SU-DHL-6 (cell line): ENCODE measurements around the gene FOSL2.

ENCODE experiments used
- H2AFZ ChIP-seq: fragments of 200-600 bp; sonication (generic); 2 replicates; pipeline ENCODE4 v1.6.1; 2014; ENCODE audit warnings: low read depth, mild to moderate bottlenecking, moderate library complexity, mixed read lengths, antibody characterized with exemption, low read length; ENCODE audit not compliant: severe bottlenecking
- H3F3A ChIP-seq: fragments of 200-600 bp; shearing (Covaris generic); 2 replicates; pipeline ENCODE4 v1.6.0; 2016; ENCODE audit warnings: antibody characterized with exemption, mild to moderate bottlenecking; ENCODE audit not compliant: insufficient read depth
- H3K27ac ChIP-seq: fragments of 200-600 bp; sonication (generic); 2 replicates; pipeline ENCODE4 v1.5.1; 2016; ENCODE audit warnings: low read depth, mild to moderate bottlenecking, low read length, moderate library complexity, mixed read lengths
- H3K27me3 ChIP-seq: fragments of 200-600 bp; sonication (generic), shearing (Covaris generic); 2 replicates; pipeline ENCODE4 v1.6.0; 2014; ENCODE audit warnings: mild to moderate bottlenecking, low read length
- H3K36me3 ChIP-seq: fragments of 200-600 bp; sonication (generic); 2 replicates; pipeline ENCODE4 v1.6.1; 2014; ENCODE audit warnings: mild to moderate bottlenecking, low read length, mixed read lengths
- H3K4me2 ChIP-seq: fragments of 300-600, 200-600 bp; shearing (Covaris generic), sonication (generic); 2 replicates; pipeline ENCODE4 v1.6.0; 2014; ENCODE audit warnings: low read length, low read depth, mild to moderate bottlenecking; ENCODE audit not compliant: poor library complexity, severe bottlenecking
- H3K4me3 ChIP-seq: fragments of 200-600 bp; sonication (generic); 2 replicates; pipeline ENCODE4 v1.5.1; 2014; ENCODE audit warnings: antibody characterized with exemption, low read length, mild to moderate bottlenecking, mixed read lengths; ENCODE audit not compliant: insufficient read depth, poor library complexity, severe bottlenecking
- H3K79me2 ChIP-seq: fragments of 200-600 bp; sonication (generic); 2 replicates; pipeline ENCODE4 v1.6.1; 2014; ENCODE audit warnings: mild to moderate bottlenecking, low read length, moderate library complexity; ENCODE audit not compliant: insufficient read depth
- H3K9ac ChIP-seq: fragments of 200-600 bp; sonication (generic); 2 replicates; pipeline ENCODE4 v1.7.0; 2014; ENCODE audit warnings: mild to moderate bottlenecking, low read length
- H3K9me2 ChIP-seq: fragments of 200-600 bp; sonication (generic); replicated peaks from 2 replicates; pipeline ENCODE4 v1.6.1; 2014; ENCODE audit warnings: low read length; ENCODE audit not compliant: insufficient read depth
- H3K9me3 ChIP-seq: fragments of 200-600 bp; sonication (generic); 2 replicates; pipeline ENCODE4 v1.6.1; 2014; ENCODE audit warnings: low read length, mixed read lengths; ENCODE audit not compliant: insufficient read depth
- H4K20me1 ChIP-seq: fragments of 200-600 bp; sonication (generic); 2 replicates; pipeline ENCODE4 v1.6.1; 2014; ENCODE audit warnings: low read depth, mild to moderate bottlenecking, antibody characterized with exemption, low read length, moderate library complexity, mixed read lengths
- CTCF ChIP-seq: fragments of 200-600 bp; sonication (generic); IDR thresholded peaks from one replicate; pipeline ENCODE4 v1.5.1; 2017; ENCODE audit warnings: antibody characterized with exemption, mild to moderate bottlenecking, low read length, moderate library complexity; ENCODE audit not compliant: insufficient read depth, poor library complexity, severe bottlenecking
- EZH2phosphoT487 ChIP-seq: fragments of 200-600 bp; sonication (generic), shearing (Covaris generic); conservative IDR thresholded peaks from 2 replicates; pipeline ENCODE4 v1.6.1; 2018; ENCODE audit warnings: mild to moderate bottlenecking, antibody characterized with exemption, low read length, moderate library complexity, mixed read lengths

FOSL2 gene

GRCh38 chr2:28347193-28347592 lies 45.5 kb upstream of the FOSL2 start:
- H3K4me3 ChIP-seq, result no peak overlapping the region
- H3K79me2 ChIP-seq, result no peaks in the 10 kb centered on the region
- H3K9me3 ChIP-seq, result no peaks in the 10 kb centered on the region
- H3K9me2 ChIP-seq, result no peaks in the 10 kb centered on the region
- TF ChIP-seq CTCF (no peak), EZH2phosphoT487 (no peak)
- no peak overlapping the region for H3K9ac ChIP-seq
- no peak overlapping the region for H3K4me2 ChIP-seq
- H3K27me3 ChIP-seq, result no peaks in the 10 kb centered on the region
- no peaks in the 10 kb centered on the region for H4K20me1 ChIP-seq
- no peaks in the 10 kb centered on the region for H3K36me3 ChIP-seq
- H3K27ac ChIP-seq, result no peak overlapping the region
- no peaks in the 10 kb centered on the region for H3F3A ChIP-seq
- H2AFZ ChIP-seq, result no peak overlapping the region

- Histone ChIP-seq H3K9me3 (no peaks in the 10 kb centered on the region), H3K4me3 (no peak overlapping the region), H3K36me3 (no peaks in the 10 kb centered on the region), H3K27me3 (no peaks in the 10 kb centered on the region), H3K27ac (no peak overlapping the region), H3K4me2 (no peak overlapping the region), H3K9ac (no peak overlapping the region), H3F3A (no peaks in the 10 kb centered on the region), H3K79me2 (no peaks in the 10 kb centered on the region), H2AFZ (no peak overlapping the region), H4K20me1 (no peaks in the 10 kb centered on the region), H3K9me2 (no peaks in the 10 kb centered on the region)
- no peak for TF ChIP-seq EZH2phosphoT487
- no peak for TF ChIP-seq CTCF
Observed at GRCh38 chr2:28347596-28347995, 45.1 kb upstream of the FOSL2 start.

- Histone ChIP-seq H3K4me2 (no peak overlapping the region), H3K27ac (no peak overlapping the region)
- TF ChIP-seq EZH2phosphoT487, result no peak
- TF ChIP-seq CTCF, result no peak
Observed at GRCh38 chr2:28348149-28348567, 44.5 kb upstream of the FOSL2 start.

GRCh38 chr2:28348921-28349320 lies 43.7 kb upstream of the FOSL2 start:
- H4K20me1 ChIP-seq, result no peaks in the 10 kb centered on the region
- no peak overlapping the region for H3K27ac ChIP-seq
- no peaks in the 10 kb centered on the region for H3K9me2 ChIP-seq
- H2AFZ ChIP-seq, result no peak overlapping the region
- H3K9me3 ChIP-seq, result no peaks in the 10 kb centered on the region
- H3K36me3 ChIP-seq, result no peaks in the 10 kb centered on the region
- H3K79me2 ChIP-seq, result no peaks in the 10 kb centered on the region
- TF ChIP-seq EZH2phosphoT487 (no peak), CTCF (no peak)
- no peak overlapping the region for H3K4me2 ChIP-seq
- H3K27me3 ChIP-seq, result no peaks in the 10 kb centered on the region
- no peak overlapping the region for H3K9ac ChIP-seq
- H3K4me3 ChIP-seq, result no peak overlapping the region
- H3F3A ChIP-seq, result no peaks in the 10 kb centered on the region

More at GRCh38 chr2:28348149-28348567, 44.5 kb upstream of the FOSL2 start:
- Histone ChIP-seq H3F3A (no peaks in the 10 kb centered on the region), H2AFZ (no peak overlapping the region), H3K4me3 (no peak overlapping the region), H3K36me3 (no peaks in the 10 kb centered on the region), H3K9me3 (no peaks in the 10 kb centered on the region), H3K9me2 (no peaks in the 10 kb centered on the region), H3K79me2 (no peaks in the 10 kb centered on the region), H3K27me3 (no peaks in the 10 kb centered on the region), H3K9ac (no peak overlapping the region), H4K20me1 (no peaks in the 10 kb centered on the region)
